Trophoblast cell (in vitro differentiated cells and primary cell): ENCODE results near the gene ASB3.

Experiments used
- DNase-seq, 2 donors: peaks; one replicate each; pipeline ENCODE4 v3.0.0-alpha.2; 2016
- H2AFZ ChIP-seq: 2 replicates; pipeline ENCODE4 v1.6.1; 2013; ENCODE audit warnings: low read length, moderate library complexity, mild to moderate bottlenecking; ENCODE audit not compliant: insufficient read depth, poor library complexity
- H2AK5ac ChIP-seq: 2 replicates; pipeline ENCODE4 v1.6.1; 2013; ENCODE audit warnings: mild to moderate bottlenecking, low read length
- H2BK120ac ChIP-seq: 2 replicates; pipeline ENCODE4 v1.6.1; 2013; ENCODE audit warnings: low read length, mild to moderate bottlenecking, moderate library complexity; ENCODE audit not compliant: insufficient read depth, poor library complexity
- H2BK12ac ChIP-seq: 2 replicates; pipeline ENCODE4 v1.6.1; 2013; ENCODE audit warnings: mild to moderate bottlenecking, low read length, moderate library complexity
- H2BK5ac ChIP-seq: 2 replicates; pipeline ENCODE4 v1.6.1; 2013; ENCODE audit warnings: low read length, low read depth, moderate library complexity, mild to moderate bottlenecking; ENCODE audit not compliant: poor library complexity
- H3K14ac ChIP-seq: 2 replicates; pipeline ENCODE4 v1.6.1; 2013; ENCODE audit warnings: mild to moderate bottlenecking, low read length
- H3K18ac ChIP-seq: 2 replicates; pipeline ENCODE4 v1.6.1; 2013; ENCODE audit warnings: mild to moderate bottlenecking, low read length
- H3K23ac ChIP-seq: 2 replicates; pipeline ENCODE4 v1.6.1; 2013; ENCODE audit warnings: low read length
- H3K27ac ChIP-seq: 2 replicates; pipeline ENCODE4 v1.5.1; 2013; ENCODE audit warnings: low read depth, mild to moderate bottlenecking, inconsistent platforms, low read length, moderate library complexity
- H3K27me3 ChIP-seq: 2 replicates; pipeline ENCODE4 v1.6.1; 2013; ENCODE audit warnings: inconsistent platforms, mild to moderate bottlenecking, low read length, moderate library complexity; ENCODE audit not compliant: insufficient read depth
- H3K36me3 ChIP-seq, 2 experiments: 1 replicate in 1 of 2; 2 replicates in 1 of 2; pipeline ENCODE4 v1.6.1; 2013; ENCODE audit warnings: low read length in 2 of 2, mild to moderate bottlenecking in 2 of 2, moderate library complexity in 1 of 2; ENCODE audit not compliant: insufficient read depth in 2 of 2, control insufficient read depth in 1 of 2
- H3K4ac ChIP-seq: 2 replicates; pipeline ENCODE4 v1.6.1; 2013; ENCODE audit warnings: low read depth, mild to moderate bottlenecking, low read length, moderate library complexity
- H3K4me1 ChIP-seq, 2 experiments: 1 replicate in 1 of 2; 2 replicates in 1 of 2; pipeline ENCODE4 v1.6.1; 2013; ENCODE audit warnings: low read length in 2 of 2, mild to moderate bottlenecking in 2 of 2, moderate library complexity in 1 of 2; ENCODE audit not compliant: insufficient read depth in 2 of 2, control insufficient read depth in 1 of 2
- H3K4me2 ChIP-seq: 2 replicates; pipeline ENCODE4 v1.6.1; 2013; ENCODE audit warnings: inconsistent platforms, mild to moderate bottlenecking, low read length, moderate library complexity
- H3K4me3 ChIP-seq: 2 replicates; pipeline ENCODE4 v1.5.1; 2013; ENCODE audit warnings: mild to moderate bottlenecking, low read depth, low read length, inconsistent platforms
- H3K79me1 ChIP-seq: one replicate; pipeline ENCODE4 v1.6.1; 2013; ENCODE audit warnings: low read length
- H3K79me2 ChIP-seq: 2 replicates; pipeline ENCODE4 v1.6.1; 2013; ENCODE audit warnings: low read length, mild to moderate bottlenecking; ENCODE audit not compliant: control insufficient read depth, insufficient read depth, poor library complexity
- H3K9ac ChIP-seq: 2 replicates; pipeline ENCODE4 v1.6.1; 2013; ENCODE audit warnings: mild to moderate bottlenecking, low read length
- H3K9me3 ChIP-seq: 2 replicates; pipeline ENCODE4 v1.6.1; 2013; ENCODE audit warnings: low read depth, mild to moderate bottlenecking, control low read depth, inconsistent platforms, low read length; ENCODE audit not compliant: insufficient read depth
- H4K12ac ChIP-seq: 2 replicates; pipeline ENCODE4 v1.6.1; 2013; ENCODE audit warnings: low read depth, mild to moderate bottlenecking, low read length, moderate library complexity
- H4K8ac ChIP-seq: 2 replicates; pipeline ENCODE4 v1.6.1; 2013; ENCODE audit warnings: low read depth, mild to moderate bottlenecking, low read length, moderate library complexity
- H4K91ac ChIP-seq: one replicate; pipeline ENCODE4 v1.6.1; 2013; ENCODE audit warnings: low read depth, mild to moderate bottlenecking, low read length, moderate library complexity
- WGBS: extraction: QIAGEN DNeasy Blood & Tissue Kit; methylation state at CpG from one replicate; pipeline ENCODE4 v1.1.7; 2013; ENCODE audit warnings: missing lambda C conversion rate; ENCODE audit not compliant: insufficient read length, insufficient coverage; ENCODE audit errors: extremely low coverage; 5-methylcytosine and 5-hydroxymethylcytosine counted together

ASB3 gene

DNA sequence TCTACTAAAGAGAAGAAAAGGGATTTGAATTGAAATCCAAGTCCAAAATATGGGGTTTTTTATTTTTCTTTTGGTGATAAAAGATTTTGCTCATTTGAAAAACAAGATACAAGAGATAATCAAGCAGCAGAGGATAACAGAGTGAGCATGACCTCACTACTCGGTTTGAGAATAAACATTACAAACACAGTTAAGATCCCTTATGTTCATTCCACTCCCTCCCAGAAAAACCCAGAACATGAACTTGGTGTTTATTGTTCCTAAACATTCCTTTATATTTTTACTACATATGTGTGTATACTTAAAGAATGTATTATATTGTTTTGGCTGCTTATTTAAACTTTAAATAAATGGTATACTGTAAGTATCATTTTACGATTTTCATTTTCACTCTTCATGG is 165.8 kb downstream of the ASB3 start:
- Histone ChIP-seq H3K9me3 (peaks cover 2% of the 10 kb centered on the region), H2AFZ (no peak overlapping the region), H2AK5ac (no peak overlapping the region), H3K4ac (no peak overlapping the region), H3K23ac (no peak overlapping the region), H3K4me3 (no peak overlapping the region), H3K27me3 (no peaks in the 10 kb centered on the region), H3K4me1 (no peaks in the 10 kb centered on the region), H4K12ac (no peak overlapping the region), H3K27ac (no peak overlapping the region), H3K4me2 (no peak overlapping the region), H3K18ac (no peak overlapping the region), H3K9ac (no peak overlapping the region), H3K79me1 (no peaks in the 10 kb centered on the region), H2BK120ac (no peak overlapping the region), H3K14ac (no peak overlapping the region), H2BK5ac (no peak overlapping the region), H3K36me3 (no peaks in the 10 kb centered on the region), H4K8ac (no peak overlapping the region), H2BK12ac (no peak overlapping the region), H3K79me2 (no peaks in the 10 kb centered on the region), H4K91ac (no peak overlapping the region)
- WGBS: no CpG with 5 or more reads among the region's 2 CpGs
- DNase-seq: no peak
